Right atrium auricular region (tissue), 2 donors: ENCODE results near the gene CCDC73. TPM values are rescaled to one million over a fixed set of nuclear protein-coding genes. Genes with fewer than 3 reads are reported as not detected.

Source experiments
- DNase-seq: peaks from one replicate; pipeline ENCODE4 v3.0.0-alpha.2; 2019; ENCODE audit warnings: low spot score
- H3K27ac ChIP-seq, 2 donors: fragments of 200-600 bp; sonication (generic); 1 replicate in 1 of 2; 2 replicates in 1 of 2; pipeline ENCODE4 v1.5.1; 2016 to 2019
- H3K27me3 ChIP-seq, 2 donors: fragments of 200-600 bp; sonication (generic); one replicate each; pipeline versions ENCODE4 v1.5.1 to v1.6.0; 2017 to 2019
- H3K36me3 ChIP-seq: fragments of 200-600 bp; sonication (generic); one replicate; pipeline ENCODE4 v1.5.1; 2016
- H3K4me1 ChIP-seq, 2 donors: fragments of 200-600 bp; sonication (generic); one replicate each; pipeline versions ENCODE4 v1.5.1 to v1.6.0; 2017 to 2019
- H3K4me3 ChIP-seq, 2 donors: fragments of 200-600 bp; sonication (generic); 1 replicate in 1 of 2; 2 replicates in 1 of 2; pipeline ENCODE4 v1.5.1; 2017 to 2019; ENCODE audit warnings: mild to moderate bottlenecking in 1 of 2, moderate library complexity in 1 of 2
- H3K9me3 ChIP-seq, 2 donors: fragments of 200-600 bp; sonication (generic); one replicate each; pipeline ENCODE4 v1.5.1; 2019
- total RNA-seq, 2 donors: library from RNA; depleted of rRNA; stranded (reverse); fragments of >200 nt; gene quantifications; one replicate each; pipeline ENCODE4 v1.1.0, GENCODE V29; 2016
- TF ChIP-seq, protein P1 (sequence below), 2 donors: fragments of 200-600 bp; sonication (generic); IDR thresholded peaks; one replicate each; pipeline ENCODE4 v1.5.1; 2019; ENCODE audit warnings: antibody characterized with exemption in 2 of 2

The CCDC73 gene
- total RNA-seq, 2 donors from 2014 or later = not detected

DNA sequence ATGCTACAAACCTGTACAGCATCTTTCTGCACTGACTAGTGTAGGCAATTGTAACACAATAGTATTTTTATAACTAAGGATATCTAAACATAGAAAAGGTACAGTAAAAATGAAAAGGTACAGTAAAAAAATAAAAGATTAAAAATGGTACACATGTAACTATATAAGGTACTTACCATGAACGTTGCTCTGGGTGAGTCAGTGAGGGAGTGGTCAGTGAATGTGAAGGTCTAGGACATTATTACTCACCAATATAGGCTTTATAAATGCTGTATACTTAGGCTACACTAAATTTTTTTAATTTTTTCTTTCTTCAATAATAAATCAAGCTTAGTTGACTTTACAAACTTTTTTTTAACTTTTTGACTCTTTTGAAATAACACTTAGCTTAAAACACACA lies 150.9 kb downstream of the CCDC73 start:
- Histone ChIP-seq H3K27ac (no peak overlapping the region), H3K9me3 (no peaks in the 10 kb centered on the region), H3K4me1 (no peaks in the 10 kb centered on the region), H3K4me3 (no peak overlapping the region), H3K36me3 (no peaks in the 10 kb centered on the region), H3K27me3 (no peaks in the 10 kb centered on the region)
- TF ChIP-seq, protein P1, sequence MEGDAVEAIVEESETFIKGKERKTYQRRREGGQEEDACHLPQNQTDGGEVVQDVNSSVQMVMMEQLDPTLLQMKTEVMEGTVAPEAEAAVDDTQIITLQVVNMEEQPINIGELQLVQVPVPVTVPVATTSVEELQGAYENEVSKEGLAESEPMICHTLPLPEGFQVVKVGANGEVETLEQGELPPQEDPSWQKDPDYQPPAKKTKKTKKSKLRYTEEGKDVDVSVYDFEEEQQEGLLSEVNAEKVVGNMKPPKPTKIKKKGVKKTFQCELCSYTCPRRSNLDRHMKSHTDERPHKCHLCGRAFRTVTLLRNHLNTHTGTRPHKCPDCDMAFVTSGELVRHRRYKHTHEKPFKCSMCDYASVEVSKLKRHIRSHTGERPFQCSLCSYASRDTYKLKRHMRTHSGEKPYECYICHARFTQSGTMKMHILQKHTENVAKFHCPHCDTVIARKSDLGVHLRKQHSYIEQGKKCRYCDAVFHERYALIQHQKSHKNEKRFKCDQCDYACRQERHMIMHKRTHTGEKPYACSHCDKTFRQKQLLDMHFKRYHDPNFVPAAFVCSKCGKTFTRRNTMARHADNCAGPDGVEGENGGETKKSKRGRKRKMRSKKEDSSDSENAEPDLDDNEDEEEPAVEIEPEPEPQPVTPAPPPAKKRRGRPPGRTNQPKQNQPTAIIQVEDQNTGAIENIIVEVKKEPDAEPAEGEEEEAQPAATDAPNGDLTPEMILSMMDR (IDR thresholded peaks at IDR 0.05) = no peak
- no peak for DNase-seq

DNA sequence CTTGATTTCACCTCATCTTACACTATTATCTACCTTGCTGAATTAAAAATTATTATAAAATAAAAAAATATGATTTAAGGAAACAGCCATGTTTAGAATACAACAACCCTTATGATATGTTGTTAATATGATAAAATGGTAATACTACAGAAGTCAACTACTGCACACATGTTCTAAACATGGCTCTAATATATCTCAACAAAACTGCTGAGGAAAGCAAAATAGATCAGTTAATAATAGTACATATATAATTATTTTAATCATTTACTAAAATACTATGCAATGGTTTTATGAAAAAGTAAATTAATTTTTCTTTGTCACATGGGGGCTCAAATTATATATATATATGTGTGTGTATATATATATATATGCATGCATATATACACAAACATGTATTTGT lies 153.1 kb downstream of the CCDC73 start:
- Histone ChIP-seq H3K27me3 (no peaks in the 10 kb centered on the region), H3K4me1 (no peaks in the 10 kb centered on the region), H3K4me3 (no peak overlapping the region), H3K27ac (no peak overlapping the region), H3K36me3 (no peaks in the 10 kb centered on the region), H3K9me3 (no peaks in the 10 kb centered on the region)
- no peak for DNase-seq
- TF ChIP-seq, protein P1 (IDR thresholded peaks at IDR 0.05) = no peak

DNA sequence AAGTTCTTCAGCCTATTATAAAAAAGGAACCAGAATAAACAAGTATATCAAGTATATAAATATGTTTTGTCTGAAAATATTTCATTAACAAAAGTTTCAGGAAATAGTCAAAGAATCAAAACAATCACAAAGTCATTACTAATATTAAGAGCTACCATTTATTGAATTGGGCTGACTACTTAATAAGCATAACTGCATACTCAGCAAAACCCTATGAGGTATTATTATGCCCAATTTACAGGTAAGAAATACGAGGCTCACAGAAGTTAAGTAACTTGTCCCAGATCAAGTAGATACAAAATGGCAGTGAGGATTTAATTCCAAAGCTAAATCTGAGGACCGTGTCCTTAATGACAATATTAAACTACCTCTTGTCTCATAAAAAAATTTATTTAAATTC lies 158.6 kb downstream of the CCDC73 start:
- TF ChIP-seq, protein P1 (IDR thresholded peaks at IDR 0.05) = no peak
- H3K36me3 ChIP-seq = no peaks in the 10 kb centered on the region
- H3K4me1 ChIP-seq = no peaks in the 10 kb centered on the region
- H3K4me3 ChIP-seq = no peak overlapping the region
- no peaks in the 10 kb centered on the region for H3K9me3 ChIP-seq
- H3K27me3 ChIP-seq = no peaks in the 10 kb centered on the region
- no peak overlapping the region for H3K27ac ChIP-seq
- DNase-seq = no peak

DNA sequence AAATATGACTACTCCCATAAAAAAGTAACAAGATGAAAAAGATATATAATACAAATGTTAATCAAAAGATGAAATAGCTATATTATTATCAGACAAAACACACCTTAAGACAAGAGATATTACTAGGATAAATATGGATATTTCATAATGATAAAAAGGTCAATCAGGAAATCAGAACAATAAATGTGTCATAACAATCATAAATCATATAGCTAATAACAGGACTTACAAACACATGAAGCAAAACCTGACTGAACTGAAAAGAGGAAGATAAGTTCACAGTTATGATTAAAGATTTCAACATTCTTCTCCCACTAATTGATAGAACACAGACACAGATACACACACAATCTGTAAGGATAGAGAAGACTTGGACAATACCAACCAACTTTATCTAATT lies 163.6 kb downstream of the CCDC73 start:
- H3K4me1 ChIP-seq = no peaks in the 10 kb centered on the region
- no peaks in the 10 kb centered on the region for H3K27me3 ChIP-seq
- no peaks in the 10 kb centered on the region for H3K9me3 ChIP-seq
- H3K4me3 ChIP-seq = no peak overlapping the region
- H3K36me3 ChIP-seq = no peaks in the 10 kb centered on the region
- no peak for DNase-seq
- TF ChIP-seq, protein P1 (IDR thresholded peaks at IDR 0.05) = no peak
- H3K27ac ChIP-seq = no peak overlapping the region

DNA sequence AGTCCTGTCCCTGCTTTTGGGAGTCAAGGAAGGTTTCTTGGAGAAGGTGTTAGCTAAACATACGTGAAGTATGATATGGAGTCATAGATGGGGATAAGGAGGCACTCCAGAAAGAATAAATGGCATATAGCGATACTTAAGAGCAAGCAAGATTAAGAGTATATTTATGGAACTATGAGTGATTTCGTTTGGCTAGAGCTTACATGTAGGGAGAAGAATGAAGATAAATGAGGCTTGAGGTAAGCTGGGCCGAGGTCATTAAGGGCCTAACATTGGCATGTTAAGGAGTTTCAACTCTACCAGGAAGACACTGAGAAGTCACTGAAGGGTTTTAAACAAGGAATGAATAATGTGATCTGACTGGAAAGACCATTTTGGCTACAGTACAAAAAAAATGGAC lies 177.6 kb downstream of the CCDC73 start:
- Histone ChIP-seq H3K4me3 (no peak overlapping the region), H3K36me3 (no peaks in the 10 kb centered on the region), H3K27ac (no peak overlapping the region), H3K4me1 (no peaks in the 10 kb centered on the region), H3K9me3 (peaks cover 0 to 9% of the 10 kb centered on the region in 2 donors), H3K27me3 (no peaks in the 10 kb centered on the region)
- TF ChIP-seq, protein P1 (IDR thresholded peaks at IDR 0.05) = no peak
- DNase-seq = no peak

DNA sequence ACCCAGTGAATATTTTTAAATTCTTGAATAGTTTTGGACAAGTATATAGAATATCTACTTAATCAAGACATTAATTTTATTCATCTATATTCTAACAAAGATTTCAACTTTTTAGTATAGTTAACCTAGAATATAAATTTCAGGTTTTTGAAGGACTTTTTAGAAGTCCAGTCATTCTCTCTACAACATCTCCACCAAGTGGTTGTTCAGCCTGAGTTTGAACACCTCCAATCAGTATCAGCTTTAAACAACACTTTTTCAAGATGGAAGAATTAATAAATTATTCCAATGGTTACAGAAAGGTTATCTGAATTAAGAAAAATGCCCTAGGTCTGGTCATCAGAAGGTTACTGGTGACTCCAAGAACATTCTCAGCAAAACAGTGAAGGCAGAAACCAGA lies 179.0 kb downstream of the CCDC73 start:
- no peaks in the 10 kb centered on the region for H3K9me3 ChIP-seq

More for the DNA sequence above, 179.0 kb downstream of the CCDC73 start:
- H3K4me3 ChIP-seq = no peak overlapping the region
- H3K27ac ChIP-seq = no peak overlapping the region
- no peaks in the 10 kb centered on the region for H3K36me3 ChIP-seq
- no peaks in the 10 kb centered on the region for H3K4me1 ChIP-seq
- TF ChIP-seq, protein P1 (IDR thresholded peaks at IDR 0.05) = peak in 1 of 2 donors; percentile 28
- DNase-seq = no peak
- no peaks in the 10 kb centered on the region for H3K27me3 ChIP-seq
